A549 treated with AZD2906 at 1 μM for 4 hours (cell line): ENCODE measurements around the gene CD34. TPM values are rescaled to one million over a fixed set of nuclear protein-coding genes. Genes with fewer than 3 reads are reported as not detected.

Source experiments
- total RNA-seq: library from RNA; stranded (reverse); fragments of 200-300 nt; extraction: Qiagen RNA extraction; gene quantifications from 5 replicates; pipeline ENCODE4 v1.2.3, GENCODE V29; 2022

The CD34 gene, protein sequence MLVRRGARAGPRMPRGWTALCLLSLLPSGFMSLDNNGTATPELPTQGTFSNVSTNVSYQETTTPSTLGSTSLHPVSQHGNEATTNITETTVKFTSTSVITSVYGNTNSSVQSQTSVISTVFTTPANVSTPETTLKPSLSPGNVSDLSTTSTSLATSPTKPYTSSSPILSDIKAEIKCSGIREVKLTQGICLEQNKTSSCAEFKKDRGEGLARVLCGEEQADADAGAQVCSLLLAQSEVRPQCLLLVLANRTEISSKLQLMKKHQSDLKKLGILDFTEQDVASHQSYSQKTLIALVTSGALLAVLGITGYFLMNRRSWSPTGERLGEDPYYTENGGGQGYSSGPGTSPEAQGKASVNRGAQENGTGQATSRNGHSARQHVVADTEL
- 0.02 to 0.06 TPM in 2 of 5 replicates, not detected in the others for total RNA-seq

DNA sequence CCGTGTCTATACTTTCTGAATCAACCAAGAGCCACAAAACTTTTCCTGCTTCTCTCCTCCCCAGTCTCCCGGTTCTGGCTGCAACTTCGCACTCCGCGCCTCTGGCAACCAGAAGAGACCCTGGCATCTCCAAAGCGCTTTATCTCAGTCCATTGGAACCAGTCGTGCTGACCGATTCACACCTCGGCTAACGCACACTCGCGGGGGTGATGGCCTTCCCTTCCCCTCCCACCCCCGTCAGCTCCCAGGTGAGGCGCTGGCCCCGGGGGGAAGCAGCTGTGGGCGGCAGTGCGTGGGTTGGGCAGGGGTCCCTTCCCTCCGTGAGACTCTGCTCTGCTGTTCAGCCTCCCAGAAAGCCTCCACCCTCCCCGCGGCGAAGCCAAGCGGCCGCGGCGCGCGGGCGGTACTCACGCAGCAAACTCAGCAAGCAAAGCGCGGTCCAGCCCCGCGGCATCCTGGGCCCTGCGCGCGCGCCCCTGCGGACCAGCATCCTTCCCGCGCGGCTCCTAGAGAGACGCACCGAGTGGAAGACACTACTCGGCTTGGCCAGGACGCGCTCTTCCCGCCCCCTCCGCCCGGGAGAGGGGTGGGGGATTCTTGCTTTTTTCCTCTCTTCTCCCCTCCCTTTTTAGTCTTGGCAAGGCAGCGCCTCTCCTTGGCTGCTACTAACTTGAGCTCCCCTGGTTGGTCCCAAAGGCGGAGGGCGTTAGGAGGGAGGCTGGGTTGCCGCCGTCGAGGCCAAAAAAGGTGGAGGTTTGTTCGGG lies at the start of gene CD34:
TSS of gene CD34 (minus strand) at position 535 of the 764 bp plus-strand sequence. CDS start at position 490, 45 bp downstream.

Other genes with a start within 250 kb of the CD34 start
- 86.3 to 117 TPM (median 102 TPM) in 5 replicates for gene CD46, start 159.1 kb downstream of the CD34 start, total RNA-seq